ENCODE results near the gene TSHZ2. TPM values are rescaled to one million over a fixed set of nuclear protein-coding genes. Genes with fewer than 3 reads are reported as not detected.

TSHZ2 gene
- total and polyA plus RNA-seq, 2 donors (not counting 3 experiments of a cell fraction or from before 2014, with no cell fraction given): not detected

- no peak for FAIRE-seq
- Histone ChIP-seq H4K20me1 (replicated peaks; ENCODE audit: control insufficient read depth, extremely low read depth, insufficient read depth, low read length) (no peaks in the 10 kb centered on the region), H3K27me3 (ENCODE audit: control insufficient read depth in 2 of 2, insufficient read depth in 2 of 2, low read length in 2 of 2) (no peaks in the 10 kb centered on the region), H3K27ac (ENCODE audit: insufficient read depth, low read depth, low read length) (no peak overlapping the region), H3K4me3 (replicated peaks in 1 of 3; ENCODE audit: insufficient read depth in 1 of 3, low read depth in 1 of 3, low read length in 3 of 3) (no peak overlapping the region), H3K9me3 (replicated peaks; ENCODE audit: control insufficient read depth, insufficient read depth, low read length) (no peaks in the 10 kb centered on the region), H3K4me1 (ENCODE audit: control insufficient read depth, extremely low read depth, insufficient read depth, low read length) (no peaks in the 10 kb centered on the region), H2AFZ (ENCODE audit: low read depth, low read length) (no peak overlapping the region), H3K9ac (replicated peaks; ENCODE audit: extremely low read depth, insufficient read depth, low read length) (no peak overlapping the region), H3K36me3 (ENCODE audit: control insufficient read depth in 2 of 2, extremely low read depth in 1 of 2, insufficient read depth in 2 of 2, low read length in 2 of 2) (no peaks in the 10 kb centered on the region), H3K4me2 (ENCODE audit: insufficient read depth, low read length) (no peak overlapping the region), H3K79me2 (ENCODE audit: control insufficient read depth, insufficient read depth, low read length) (no peaks in the 10 kb centered on the region), H3K9me1 (replicated peaks; ENCODE audit: control insufficient read depth, extremely low read depth, insufficient read depth, low read length) (no peaks in the 10 kb centered on the region)
- ChIA-PET CTCF (no interaction called here), POLR2A (no interaction called here)
- dilution Hi-C loops (cut with MboI; ENCODE audit: extremely low pct_ligation_motif_present, low sequenced_read_pairs) (no loop called here), intact Hi-C loops (cut with micrococcal nuclease) (no loop called here)
- no peak for DNase-seq (ENCODE audit: low read depth, low spot score)
- BruUV-seq (replicated peaks): no TSS peak
- TF ChIP-seq GATA2 (IDR thresholded peaks at IDR 0.05; ENCODE audit: insufficient read depth, insufficient read length, low read depth, low read length): no peak
- TF ChIP-seq CTCF (IDR thresholded peaks at IDR 0.05; ENCODE audit: extremely low read depth in 1 of 2, insufficient read depth in 1 of 2, low read depth in 1 of 2, low read length in 2 of 2): no peak
- TF ChIP-seq FOS (IDR thresholded peaks at IDR 0.05; ENCODE audit: borderline replicate concordance, insufficient read depth, low read length): no peak
- TF ChIP-seq JUN (IDR thresholded peaks at IDR 0.05; ENCODE audit: borderline replicate concordance, insufficient read depth, insufficient read length, low read depth): no peak
- no peak for TF ChIP-seq EZH2 (IDR thresholded peaks at IDR 0.05; ENCODE audit: borderline replicate concordance, low read depth, low read length, severe bottlenecking)
- no peak for TF ChIP-seq MAX (IDR thresholded peaks at IDR 0.05; ENCODE audit: insufficient read depth, insufficient read length)
- no peak for TF ChIP-seq POLR2A (IDR thresholded peaks at IDR 0.05; ENCODE audit: low read depth, low read length)
- TF ChIP-seq POLR2AphosphoS5 (IDR thresholded peaks at IDR 0.05; ENCODE audit: insufficient read depth, low read depth, low read length): no peak
- no peak for TF ChIP-seq MYC (IDR thresholded peaks at IDR 0.05; ENCODE audit: low read depth, low read length)
Measured at GRCh38 chr20:53278555-53278954, 306.4 kb downstream of the TSHZ2 start.
